ENCODE data around the gene GANAB.

GANAB gene

DNA sequence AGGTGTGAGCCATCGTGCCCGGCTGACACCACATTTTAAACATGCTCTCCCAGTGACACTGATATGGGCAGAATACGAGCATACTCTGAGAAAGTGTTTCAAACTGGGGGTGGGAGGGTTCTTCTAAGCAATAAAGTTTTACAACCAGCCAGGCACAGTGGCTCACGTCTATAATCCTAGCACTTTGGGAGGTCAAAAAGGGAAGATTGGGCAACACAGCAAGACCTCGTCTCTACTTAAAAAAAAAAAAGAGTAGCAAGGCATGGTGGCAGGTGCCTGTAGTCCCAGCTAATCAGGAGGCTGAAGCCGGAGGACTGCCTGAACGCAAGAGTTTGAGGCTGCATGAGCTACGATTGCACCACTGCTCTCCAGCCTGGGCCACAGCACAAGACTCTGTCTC, 2.2 kb downstream of the GANAB start:
- H2BK12ac ChIP-seq (ENCODE audit: low read length in 2 of 2), result no peak overlapping the region
- H2AK5ac ChIP-seq (ENCODE audit: low read length, severe bottlenecking), result no peak overlapping the region
- no peak overlapping the region for H3K4ac ChIP-seq (ENCODE audit: low read depth in 1 of 2, low read length in 2 of 2)
- H3K9ac ChIP-seq (ENCODE audit: low read length), result peak overlapping the region; percentile 99
- H2BK15ac ChIP-seq (ENCODE audit: low read depth, poor library complexity, severe bottlenecking), result no peak overlapping the region
- no peak overlapping the region for H3K27ac ChIP-seq (ENCODE audit: low read length, poor library complexity, severe bottlenecking)
- H2AFZ ChIP-seq (ENCODE audit: low read depth, low read length), result no peak overlapping the region
- no peak overlapping the region for H3K4me2 ChIP-seq (ENCODE audit: low read length, poor library complexity, severe bottlenecking)
- H3K36me3 ChIP-seq (ENCODE audit: control insufficient read depth in 1 of 2, insufficient read depth in 2 of 2, low read depth in 1 of 2, low read length in 2 of 2), result peaks cover 41 to 53% of the 10 kb centered on the region in 2 experiments
- H3K18ac ChIP-seq (ENCODE audit: low read depth in 1 of 2, low read length in 2 of 2), result no peak overlapping the region
- no peak overlapping the region for H2BK120ac ChIP-seq (ENCODE audit: low read depth, low read length)
- no peak overlapping the region for H4K8ac ChIP-seq (ENCODE audit: low read length)
- no peak overlapping the region for H4K91ac ChIP-seq (ENCODE audit: low read length)
- peaks cover 10% of the 10 kb centered on the region for H3K4me1 ChIP-seq (ENCODE audit: control insufficient read depth, insufficient read depth, low read depth, low read length)
- H3K14ac ChIP-seq (ENCODE audit: low read length in 2 of 2), result no peak overlapping the region
- 83% methylated on average over 8 of the region's 8 CpGs for WGBS
- H3K23ac ChIP-seq (ENCODE audit: low read length in 2 of 2), result no peak overlapping the region
- H3K27me3 ChIP-seq (ENCODE audit: control insufficient read depth in 1 of 2, insufficient read depth in 1 of 2, low read length in 2 of 2), result no peaks in the 10 kb centered on the region
- no peak overlapping the region for H2BK5ac ChIP-seq (ENCODE audit: low read depth, low read length, poor library complexity, severe bottlenecking)
- H3K9me3 ChIP-seq (ENCODE audit: control insufficient read depth, low read length), result no peaks in the 10 kb centered on the region
- DNase-seq, result no peak
- H3K79me1 ChIP-seq (replicated peaks; ENCODE audit: low read length, poor library complexity, severe bottlenecking), result peaks cover 19% of the 10 kb centered on the region
- no peak overlapping the region for H3K4me3 ChIP-seq (ENCODE audit: insufficient read depth in 1 of 2, low read depth in 1 of 2, low read length in 2 of 2)

DNA sequence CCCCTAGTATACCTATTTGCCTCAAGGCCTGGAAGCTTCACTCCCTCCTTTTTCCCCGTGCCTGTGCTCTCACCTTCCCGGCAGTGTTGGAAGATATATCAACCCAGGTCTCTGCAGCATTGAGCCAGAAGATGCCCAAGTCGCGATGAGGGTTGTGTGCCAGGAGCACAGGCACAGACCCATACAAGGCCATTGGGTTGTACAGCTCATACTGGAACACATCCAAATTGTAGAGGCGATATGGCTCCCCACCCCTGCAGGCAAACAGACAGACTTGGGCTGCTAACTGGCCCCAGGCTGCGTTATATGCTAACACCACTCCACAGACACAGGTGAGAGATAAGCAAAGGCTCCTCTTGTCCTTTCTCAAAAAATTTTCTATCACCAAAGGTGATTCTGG, 13.9 kb downstream of the GANAB start:
- no peak overlapping the region for H4K91ac ChIP-seq (ENCODE audit: low read length)
- DNase-seq, result no peak

DNA sequence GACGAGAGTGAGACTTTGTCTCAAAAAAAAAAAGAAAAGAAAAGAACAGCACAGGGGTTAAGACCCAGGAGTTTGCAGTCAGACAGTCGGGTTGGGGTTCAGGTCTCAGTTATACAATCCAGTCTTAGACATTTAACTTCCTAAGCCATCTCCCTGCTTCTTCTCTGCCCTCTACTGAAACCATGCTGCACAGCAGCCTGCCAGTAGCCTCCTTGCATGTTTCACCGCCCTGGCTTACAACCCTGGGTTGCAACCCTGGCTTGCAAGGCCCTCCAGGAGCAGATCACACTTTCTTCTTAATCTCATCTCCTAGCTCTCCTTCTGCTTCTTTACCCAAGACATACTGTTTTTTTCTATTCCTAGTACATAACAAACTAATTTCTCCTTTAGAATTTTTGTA, 18.7 kb downstream of the GANAB start:
- no peak overlapping the region for H3K4me2 ChIP-seq (ENCODE audit: low read length, poor library complexity, severe bottlenecking)
- H3K9ac ChIP-seq (ENCODE audit: low read length), result no peak overlapping the region
- no peak overlapping the region for H4K8ac ChIP-seq (ENCODE audit: low read length)
- H3K4me1 ChIP-seq (ENCODE audit: control insufficient read depth, insufficient read depth, low read depth, low read length), result no peaks in the 10 kb centered on the region
- DNase-seq, result no peak
- H2BK120ac ChIP-seq (ENCODE audit: low read depth, low read length), result no peak overlapping the region
- no peaks in the 10 kb centered on the region for H3K9me3 ChIP-seq (ENCODE audit: control insufficient read depth, low read length)
- no peak overlapping the region for H3K18ac ChIP-seq (ENCODE audit: low read depth in 1 of 2, low read length in 2 of 2)
- no peak overlapping the region for H2BK12ac ChIP-seq (ENCODE audit: low read length in 2 of 2)
- no peak overlapping the region for H3K27ac ChIP-seq (ENCODE audit: low read length, poor library complexity, severe bottlenecking)
- no peak overlapping the region for H4K91ac ChIP-seq (ENCODE audit: low read length)
- no peak overlapping the region for H3K4me3 ChIP-seq (ENCODE audit: insufficient read depth in 1 of 2, low read depth in 1 of 2, low read length in 2 of 2)
- H3K36me3 ChIP-seq (ENCODE audit: control insufficient read depth in 1 of 2, insufficient read depth in 2 of 2, low read depth in 1 of 2, low read length in 2 of 2), result peaks cover 81 to 82% of the 10 kb centered on the region in 2 experiments
- H2BK5ac ChIP-seq (ENCODE audit: low read depth, low read length, poor library complexity, severe bottlenecking), result no peak overlapping the region
- H2BK15ac ChIP-seq (ENCODE audit: low read depth, poor library complexity, severe bottlenecking), result no peak overlapping the region
- H2AFZ ChIP-seq (ENCODE audit: low read depth, low read length), result no peak overlapping the region
- H3K23ac ChIP-seq (ENCODE audit: low read length in 2 of 2), result no peak overlapping the region
- H3K27me3 ChIP-seq (ENCODE audit: control insufficient read depth in 1 of 2, insufficient read depth in 1 of 2, low read length in 2 of 2), result no peaks in the 10 kb centered on the region
- 95% methylated on average over 3 of the region's 3 CpGs for WGBS
- no peak overlapping the region for H3K4ac ChIP-seq (ENCODE audit: low read depth in 1 of 2, low read length in 2 of 2)
- H2AK5ac ChIP-seq (ENCODE audit: low read length, severe bottlenecking), result no peak overlapping the region
- peaks cover 24% of the 10 kb centered on the region for H3K79me1 ChIP-seq (replicated peaks; ENCODE audit: low read length, poor library complexity, severe bottlenecking)
- no peak overlapping the region for H3K14ac ChIP-seq (ENCODE audit: low read length in 2 of 2)

More for the DNA sequence above, 13.9 kb downstream of the GANAB start:
- Histone ChIP-seq H3K9me3 (ENCODE audit: control insufficient read depth, low read length) (no peaks in the 10 kb centered on the region), H2AFZ (ENCODE audit: low read depth, low read length) (no peak overlapping the region), H3K27ac (ENCODE audit: low read length, poor library complexity, severe bottlenecking) (no peak overlapping the region), H3K27me3 (ENCODE audit: control insufficient read depth in 1 of 2, insufficient read depth in 1 of 2, low read length in 2 of 2) (no peaks in the 10 kb centered on the region), H3K23ac (ENCODE audit: low read length in 2 of 2) (no peak overlapping the region), H3K4me1 (ENCODE audit: control insufficient read depth, insufficient read depth, low read depth, low read length) (no peaks in the 10 kb centered on the region), H2BK15ac (ENCODE audit: low read depth, poor library complexity, severe bottlenecking) (no peak overlapping the region), H2BK5ac (ENCODE audit: low read depth, low read length, poor library complexity, severe bottlenecking) (no peak overlapping the region), H2BK12ac (ENCODE audit: low read length in 2 of 2) (no peak overlapping the region), H3K79me1 (replicated peaks; ENCODE audit: low read length, poor library complexity, severe bottlenecking) (peaks cover 45% of the 10 kb centered on the region), H3K9ac (ENCODE audit: low read length) (no peak overlapping the region), H2AK5ac (ENCODE audit: low read length, severe bottlenecking) (no peak overlapping the region), H3K4ac (ENCODE audit: low read depth in 1 of 2, low read length in 2 of 2) (no peak overlapping the region), H3K36me3 (ENCODE audit: control insufficient read depth in 1 of 2, insufficient read depth in 2 of 2, low read depth in 1 of 2, low read length in 2 of 2) (peaks cover 77 to 98% of the 10 kb centered on the region in 2 experiments), H3K4me2 (ENCODE audit: low read length, poor library complexity, severe bottlenecking) (no peak overlapping the region), H3K4me3 (ENCODE audit: insufficient read depth in 1 of 2, low read depth in 1 of 2, low read length in 2 of 2) (no peak overlapping the region), H4K8ac (ENCODE audit: low read length) (no peak overlapping the region), H2BK120ac (ENCODE audit: low read depth, low read length) (no peak overlapping the region), H3K18ac (ENCODE audit: low read depth in 1 of 2, low read length in 2 of 2) (no peak overlapping the region), H3K14ac (ENCODE audit: low read length in 2 of 2) (no peak overlapping the region)
- 97% methylated on average over 6 of the region's 6 CpGs for WGBS

DNA sequence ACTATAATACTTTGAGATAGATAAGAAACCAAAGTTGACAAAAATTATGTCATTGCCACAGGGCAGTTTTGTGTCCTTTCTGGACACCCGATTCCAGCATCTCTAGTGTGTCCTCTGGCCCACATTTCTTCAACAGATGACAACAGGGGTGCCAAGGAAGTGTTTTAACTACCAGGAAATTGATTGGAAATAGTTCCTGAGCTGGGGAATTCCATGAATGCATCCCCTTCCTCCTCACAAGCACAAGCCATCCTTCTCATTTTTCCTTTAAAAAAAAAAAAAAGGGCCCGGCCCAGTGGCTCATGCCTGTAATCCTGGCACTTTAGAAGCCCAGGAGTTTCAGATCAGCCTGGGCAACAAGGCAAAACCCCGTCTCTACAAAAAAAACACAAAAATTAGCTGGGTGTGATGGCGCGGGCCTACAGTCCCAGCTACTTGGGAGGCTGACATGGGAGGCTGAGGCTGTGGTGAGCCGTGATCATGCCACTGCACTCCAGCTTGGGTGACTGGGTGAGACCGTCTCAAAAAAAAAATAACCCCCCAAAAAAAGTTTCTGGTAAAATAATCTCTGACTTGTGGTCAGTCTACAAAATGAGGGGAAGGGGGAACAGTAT, 23.8 kb downstream of the GANAB start:
- 100% methylated on average over 3 of the region's 7 CpGs for WGBS
- H2BK5ac ChIP-seq (ENCODE audit: low read depth, low read length, poor library complexity, severe bottlenecking), result peak overlapping the region; percentile 37
- no peaks in the 10 kb centered on the region for H3K9me3 ChIP-seq (ENCODE audit: control insufficient read depth, low read length)
- H3K4me3 ChIP-seq (ENCODE audit: insufficient read depth in 1 of 2, low read depth in 1 of 2, low read length in 2 of 2), result peak overlapping the region in 1 of 2 experiments; percentile 90
- H2AFZ ChIP-seq (ENCODE audit: low read depth, low read length), result no peak overlapping the region
- H4K91ac ChIP-seq (ENCODE audit: low read length), result no peak overlapping the region
- no peak overlapping the region for H2BK12ac ChIP-seq (ENCODE audit: low read length in 2 of 2)
- no peaks in the 10 kb centered on the region for H3K79me1 ChIP-seq (replicated peaks; ENCODE audit: low read length, poor library complexity, severe bottlenecking)
- H3K36me3 ChIP-seq (ENCODE audit: control insufficient read depth in 1 of 2, insufficient read depth in 2 of 2, low read depth in 1 of 2, low read length in 2 of 2), result peaks cover 35 to 40% of the 10 kb centered on the region in 2 experiments
- no peak overlapping the region for H3K23ac ChIP-seq (ENCODE audit: low read length in 2 of 2)
- peak overlapping the region in 1 of 2 experiments; percentile 69 for H3K18ac ChIP-seq (ENCODE audit: low read depth in 1 of 2, low read length in 2 of 2)
- no peak overlapping the region for H3K14ac ChIP-seq (ENCODE audit: low read length in 2 of 2)
- no peak for DNase-seq
- H4K8ac ChIP-seq (ENCODE audit: low read length), result peak overlapping the region; percentile 68
- H3K9ac ChIP-seq (ENCODE audit: low read length), result peak overlapping the region; percentile 91
- peak overlapping the region; percentile 61 for H2AK5ac ChIP-seq (ENCODE audit: low read length, severe bottlenecking)
- H3K27ac ChIP-seq (ENCODE audit: low read length, poor library complexity, severe bottlenecking), result peak overlapping the region; percentile 86
- H2BK15ac ChIP-seq (ENCODE audit: low read depth, poor library complexity, severe bottlenecking), result no peak overlapping the region
- no peaks in the 10 kb centered on the region for H3K27me3 ChIP-seq (ENCODE audit: control insufficient read depth in 1 of 2, insufficient read depth in 1 of 2, low read length in 2 of 2)
- H3K4me1 ChIP-seq (ENCODE audit: control insufficient read depth, insufficient read depth, low read depth, low read length), result peaks cover 3% of the 10 kb centered on the region
- H3K4ac ChIP-seq (ENCODE audit: low read depth in 1 of 2, low read length in 2 of 2), result peak overlapping the region in 1 of 2 experiments; percentile 51
- no peak overlapping the region for H3K4me2 ChIP-seq (ENCODE audit: low read length, poor library complexity, severe bottlenecking)
- H2BK120ac ChIP-seq (ENCODE audit: low read depth, low read length), result no peak overlapping the region
